OCI-LY7 (cell line): ENCODE data around the gene TAF13.

ENCODE experiments used
- CTCF ChIP-seq: fragments of 200-600 bp; sonication (generic); conservative IDR thresholded peaks from 2 replicates; pipeline ENCODE4 v1.5.1; 2014; ENCODE audit warnings: mild to moderate bottlenecking, antibody characterized with exemption, low read length, moderate library complexity, mixed read lengths
- EZH2phosphoT487 ChIP-seq: fragments of 200-600 bp; sonication (generic); IDR thresholded peaks from 2 replicates; pipeline ENCODE4 v1.6.1; 2018; ENCODE audit warnings: low read depth, borderline replicate concordance, mild to moderate bottlenecking, mixed run types, antibody characterized with exemption, low read length, moderate library complexity, mixed read lengths

- TF ChIP-seq CTCF = no peak
- no peak for TF ChIP-seq EZH2phosphoT487
Observed at GRCh38 chr1:109091078-109091838, 15.5 kb upstream of the TAF13 start.
